GM19043 (cell line): ENCODE data around the gene ABCG4.

Experiments
- ATAC-seq: cut with Tn5 transposase; IDR thresholded peaks from one replicate; pipeline ENCODE4 v1.9.1; 2021; ENCODE audit warnings: low read depth; ENCODE audit not compliant: unreplicated experiment

Gene ABCG4

DNA sequence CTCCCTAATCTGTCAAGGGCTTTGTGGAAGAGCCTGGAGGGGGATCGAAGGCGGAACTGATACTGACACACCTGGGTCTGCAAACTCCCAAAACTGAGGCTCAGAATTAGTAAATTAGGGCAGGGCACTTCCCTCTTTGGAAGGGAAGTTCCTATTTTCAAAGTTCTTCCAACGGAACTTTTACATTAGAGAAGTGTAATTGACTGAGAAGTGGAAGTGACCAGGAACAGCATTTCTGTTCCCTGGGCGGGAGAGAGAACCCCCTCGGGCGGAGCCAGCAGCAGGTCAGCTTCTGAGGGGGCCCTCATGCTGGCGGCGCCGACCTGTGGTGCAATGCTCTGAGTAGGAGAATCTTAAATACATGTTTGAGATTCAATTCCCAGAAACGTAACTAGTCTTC, 56.2 kb downstream of the ABCG4 start:
- no peak for ATAC-seq

DNA sequence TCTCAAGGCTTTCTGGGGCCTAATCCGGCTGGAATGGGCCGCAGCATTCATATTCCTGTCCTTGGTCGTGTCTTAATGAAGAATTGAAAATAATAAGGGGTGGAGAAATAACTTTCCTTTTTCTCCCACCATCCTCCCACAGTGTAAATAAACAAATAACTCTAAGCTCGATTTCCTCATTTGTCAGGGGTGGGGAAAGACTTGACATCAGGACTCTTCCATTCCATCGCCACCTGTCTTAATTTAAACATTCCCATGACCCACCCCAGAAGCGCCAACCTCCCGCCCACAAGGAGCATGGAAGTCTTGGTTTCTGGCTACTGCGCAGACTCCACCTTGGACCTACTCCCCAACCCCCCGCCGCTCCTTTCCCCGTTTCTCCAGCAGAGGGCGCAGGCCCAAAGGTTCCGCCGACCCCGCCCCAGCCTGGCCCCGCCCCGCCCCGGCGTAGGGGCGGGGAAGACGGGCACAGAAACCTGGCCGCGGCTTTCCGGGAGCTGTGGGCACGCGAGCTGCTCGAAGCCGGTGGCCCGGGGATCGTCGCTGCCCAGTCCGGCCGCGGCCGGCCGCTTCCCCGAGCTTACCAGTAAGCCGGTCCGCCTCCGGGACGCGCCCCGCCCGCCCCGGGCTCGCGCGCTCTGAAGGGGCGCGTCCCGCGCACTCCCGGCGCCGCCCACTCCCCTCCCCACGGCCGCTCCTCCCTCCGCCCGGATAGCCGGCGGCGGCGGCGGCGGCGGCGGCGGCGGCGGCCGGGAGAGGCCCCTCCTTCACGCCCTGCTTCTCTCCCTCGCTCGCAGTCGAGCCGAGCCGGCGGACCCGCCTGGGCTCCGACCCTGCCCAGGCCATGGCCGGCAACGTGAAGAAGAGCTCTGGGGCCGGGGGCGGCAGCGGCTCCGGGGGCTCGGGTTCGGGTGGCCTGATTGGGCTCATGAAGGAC, 57.0 kb downstream of the ABCG4 start, which contains the start of gene CBL:
TSS of gene CBL (plus strand) at position 766 of the 937 bp plus-strand sequence. CDS start at position 845, 79 bp downstream.
- peak; percentile 75 for ATAC-seq

- no peak for ATAC-seq
These were observed 57.9 kb downstream of the ABCG4 start for GRCh38 chr11:119206511-119207414.

GRCh38 chr11:119207415-119207960, 58.6 kb downstream of the ABCG4 start:
- no peak for ATAC-seq

GRCh38 chr11:119209186-119209585, 60.3 kb downstream of the ABCG4 start:
- no peak for ATAC-seq

DNA sequence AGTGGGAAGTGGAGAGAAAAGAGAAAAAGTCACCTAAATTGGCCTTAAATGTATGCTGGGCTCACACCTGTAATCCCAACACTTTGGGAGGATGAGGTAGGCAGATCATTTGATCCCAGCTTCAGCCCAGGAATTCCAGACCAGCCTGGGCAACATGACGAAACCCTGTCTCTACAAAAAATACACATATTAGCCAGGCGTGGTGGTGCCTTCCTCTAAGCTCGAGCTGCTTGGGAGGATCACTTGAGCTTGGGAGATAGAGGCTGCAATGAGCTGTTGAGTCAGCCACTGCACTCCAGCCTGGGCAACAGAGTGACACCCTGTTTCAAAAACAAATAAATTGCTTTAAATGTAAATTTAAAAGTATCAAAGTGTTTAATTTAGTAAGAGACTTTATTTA, 61.2 kb downstream of the ABCG4 start:
- ATAC-seq = no peak
